Endothelial cell (in vitro differentiated cells): ENCODE data around the gene GNG10. TPM values are rescaled to one million over a fixed set of nuclear protein-coding genes. Genes with fewer than 3 reads are reported as not detected.
"Not testable (repeated sequence)": the region's sequence is repeated elsewhere in the genome, so short reads cannot be mapped to it uniquely, and the experiment has no call there.

Source experiments
- DNase-seq: peaks from one replicate; pipeline ENCODE4 v3.0.0; 2021; ENCODE audit warnings: low spot score
- H3K27ac Mint-ChIP-seq: one replicate; pipeline ENCODE4 v1.8.0; 2021; ENCODE audit warnings: mixed read lengths, inconsistent platforms; ENCODE audit not compliant: unreplicated experiment
- H3K27me3 Mint-ChIP-seq: one replicate; pipeline ENCODE4 v1.8.0; 2021; ENCODE audit warnings: mild to moderate bottlenecking, moderate library complexity, mixed read lengths, inconsistent platforms; ENCODE audit not compliant: unreplicated experiment
- H3K36me3 Mint-ChIP-seq: one replicate; pipeline ENCODE4 v1.8.0; 2021; ENCODE audit warnings: mild to moderate bottlenecking, low read depth, mixed read lengths, inconsistent platforms; ENCODE audit not compliant: unreplicated experiment
- H3K4me1 Mint-ChIP-seq: one replicate; pipeline ENCODE4 v1.8.0; 2021; ENCODE audit warnings: mild to moderate bottlenecking, mixed read lengths, inconsistent platforms; ENCODE audit not compliant: unreplicated experiment
- H3K4me3 Mint-ChIP-seq: one replicate; pipeline ENCODE4 v1.8.0; 2021; ENCODE audit warnings: mild to moderate bottlenecking, mixed read lengths, inconsistent platforms; ENCODE audit not compliant: unreplicated experiment
- H3K9me3 Mint-ChIP-seq: one replicate; pipeline ENCODE4 v1.8.0; 2021; ENCODE audit warnings: mixed read lengths, inconsistent platforms; ENCODE audit not compliant: unreplicated experiment
- total RNA-seq: library from RNA; stranded (reverse); fragmentation: NEBNext Ultra II Directional; extraction: Animal tissue kit (Norgen Biotek cat#: 25700); gene quantifications from one replicate; pipeline ENCODE4 v1.2.1, GENCODE V29; 2021; ENCODE audit not compliant: unreplicated experiment
- TF ChIP-seq, protein P1 (sequence below): fragments of 200-600 bp; sonication (generic); IDR thresholded peaks from one replicate; pipeline ENCODE4 v1.5.0; 2021; ENCODE audit warnings: antibody characterized with exemption; ENCODE audit not compliant: unreplicated experiment

The GNG10 gene
- total RNA-seq, 1 donor from 2014 or later, result 60.4 TPM

DNA sequence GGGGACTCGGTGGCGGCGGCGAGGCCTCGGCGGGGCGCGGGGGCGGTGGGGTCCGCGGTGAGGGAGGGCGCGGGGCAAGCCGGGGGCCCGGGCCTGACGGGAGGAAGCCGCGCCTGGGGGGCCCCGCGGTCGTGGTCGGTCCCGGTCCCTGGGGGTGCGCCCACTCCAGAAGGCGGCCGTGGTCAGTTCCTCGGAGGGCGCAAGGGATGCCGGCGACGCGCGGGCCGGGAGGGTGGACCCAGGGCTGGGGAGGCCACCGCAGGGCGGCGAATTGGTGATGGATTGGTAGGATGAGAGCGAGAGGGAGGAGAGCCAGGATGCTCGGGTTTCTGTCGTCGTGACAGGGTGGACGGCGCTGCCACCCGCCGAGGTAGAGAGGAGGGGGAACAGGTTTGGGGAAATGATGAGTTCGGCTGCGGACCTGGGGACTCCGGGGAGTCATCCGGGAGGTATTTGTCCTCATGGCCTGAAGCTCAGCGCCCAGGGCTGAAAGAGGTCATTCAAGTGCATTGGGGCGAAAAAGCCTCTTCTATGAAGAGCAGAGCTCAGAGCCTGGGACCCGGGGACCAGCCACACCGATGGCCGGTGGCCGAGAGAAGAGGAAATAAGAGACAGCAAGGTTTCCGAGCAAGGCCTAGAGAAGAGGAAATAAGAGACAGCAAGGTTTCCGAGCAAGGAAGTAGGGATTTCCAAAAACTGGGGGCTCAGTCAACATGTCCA is 557 bp downstream of the GNG10 start:
- Mint-ChIP-seq H3K36me3 (peaks cover 5% of the 10 kb centered on the region), H3K4me3 (peak overlapping the region; percentile 99), H3K4me1 (peaks cover 24% of the 10 kb centered on the region), H3K27ac (peak overlapping the region; percentile 91), H3K9me3 (no peaks in the 10 kb centered on the region), H3K27me3 (peaks cover 14% of the 10 kb centered on the region)
- peak; percentile 35 for DNase-seq
- TF ChIP-seq, protein P1, sequence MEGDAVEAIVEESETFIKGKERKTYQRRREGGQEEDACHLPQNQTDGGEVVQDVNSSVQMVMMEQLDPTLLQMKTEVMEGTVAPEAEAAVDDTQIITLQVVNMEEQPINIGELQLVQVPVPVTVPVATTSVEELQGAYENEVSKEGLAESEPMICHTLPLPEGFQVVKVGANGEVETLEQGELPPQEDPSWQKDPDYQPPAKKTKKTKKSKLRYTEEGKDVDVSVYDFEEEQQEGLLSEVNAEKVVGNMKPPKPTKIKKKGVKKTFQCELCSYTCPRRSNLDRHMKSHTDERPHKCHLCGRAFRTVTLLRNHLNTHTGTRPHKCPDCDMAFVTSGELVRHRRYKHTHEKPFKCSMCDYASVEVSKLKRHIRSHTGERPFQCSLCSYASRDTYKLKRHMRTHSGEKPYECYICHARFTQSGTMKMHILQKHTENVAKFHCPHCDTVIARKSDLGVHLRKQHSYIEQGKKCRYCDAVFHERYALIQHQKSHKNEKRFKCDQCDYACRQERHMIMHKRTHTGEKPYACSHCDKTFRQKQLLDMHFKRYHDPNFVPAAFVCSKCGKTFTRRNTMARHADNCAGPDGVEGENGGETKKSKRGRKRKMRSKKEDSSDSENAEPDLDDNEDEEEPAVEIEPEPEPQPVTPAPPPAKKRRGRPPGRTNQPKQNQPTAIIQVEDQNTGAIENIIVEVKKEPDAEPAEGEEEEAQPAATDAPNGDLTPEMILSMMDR, result no peak

DNA sequence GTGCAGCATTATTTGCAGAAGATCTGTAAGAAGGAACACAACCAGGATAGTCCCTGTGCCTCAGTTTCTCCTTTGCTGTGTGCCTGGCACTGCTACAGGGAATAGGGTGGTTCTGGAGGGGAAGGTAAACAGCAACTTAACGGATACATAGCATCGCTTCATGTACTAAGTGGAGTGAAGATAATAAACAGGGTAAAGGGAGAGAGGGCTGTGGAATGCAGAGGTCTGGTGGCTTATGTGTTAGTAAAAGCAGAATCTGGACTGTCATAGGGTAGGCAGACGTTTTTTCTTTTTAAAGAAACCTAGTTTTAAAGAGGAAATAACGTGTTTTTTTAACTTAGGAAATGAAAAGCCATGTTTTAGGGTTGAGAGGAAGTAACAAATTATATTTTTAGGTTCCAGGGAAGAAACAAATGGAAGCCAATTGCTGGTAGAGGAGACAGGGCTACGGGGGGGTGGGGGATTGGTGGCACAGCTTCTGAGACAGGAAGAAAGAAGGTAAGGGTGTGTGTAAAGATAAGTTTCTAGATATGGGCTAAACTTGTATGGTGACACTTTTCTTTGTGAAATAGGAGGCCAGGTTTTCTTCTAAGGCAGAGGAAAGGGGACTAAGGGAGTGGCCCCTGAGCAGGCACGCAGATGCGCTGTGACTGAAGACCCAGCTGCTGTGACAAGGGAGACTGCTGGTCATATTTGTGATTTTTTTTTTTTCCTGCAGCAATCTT is 1.3 kb downstream of the GNG10 start:
- TF ChIP-seq, protein P1, result no peak
- Mint-ChIP-seq H3K36me3 (peaks cover 5% of the 10 kb centered on the region), H3K27me3 (peaks cover 14% of the 10 kb centered on the region), H3K4me3 (peak overlapping the region; percentile 99), H3K9me3 (no peaks in the 10 kb centered on the region), H3K27ac (peak overlapping the region; percentile 91), H3K4me1 (peaks cover 24% of the 10 kb centered on the region)
- DNase-seq, result no peak

DNA sequence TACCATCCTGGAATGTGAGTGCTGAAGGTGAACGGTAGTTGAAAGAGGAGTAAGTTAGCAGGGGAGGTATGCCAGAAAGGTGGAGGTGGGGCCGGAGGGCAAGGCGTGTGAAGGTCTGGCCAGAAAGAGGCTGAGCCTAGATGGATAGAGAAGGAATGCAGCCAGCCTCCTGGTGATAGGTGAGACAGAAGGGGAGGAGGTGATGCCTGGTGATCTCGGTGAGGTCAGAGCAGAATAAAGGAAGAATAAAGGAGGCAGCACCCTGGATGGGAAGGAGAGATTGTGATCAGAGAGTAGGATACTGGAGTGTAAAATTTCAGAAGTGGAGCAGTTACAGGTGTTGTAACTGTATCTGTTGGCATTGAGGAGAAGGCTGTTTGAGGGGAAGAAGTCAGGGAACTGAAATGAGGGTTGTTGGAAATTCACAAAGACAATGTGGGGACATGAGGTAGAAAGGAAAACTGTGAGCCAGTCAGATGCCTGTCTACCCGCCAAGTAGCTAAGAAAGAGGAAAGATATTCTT is 2.0 kb downstream of the GNG10 start:
- Mint-ChIP-seq H3K9me3 (no peaks in the 10 kb centered on the region), H3K4me3 (peak overlapping the region; percentile 99), H3K27ac (no peak overlapping the region), H3K27me3 (peaks cover 14% of the 10 kb centered on the region), H3K4me1 (peaks cover 24% of the 10 kb centered on the region), H3K36me3 (peaks cover 5% of the 10 kb centered on the region)
- TF ChIP-seq, protein P1, result no peak
- DNase-seq, result no peak

DNA sequence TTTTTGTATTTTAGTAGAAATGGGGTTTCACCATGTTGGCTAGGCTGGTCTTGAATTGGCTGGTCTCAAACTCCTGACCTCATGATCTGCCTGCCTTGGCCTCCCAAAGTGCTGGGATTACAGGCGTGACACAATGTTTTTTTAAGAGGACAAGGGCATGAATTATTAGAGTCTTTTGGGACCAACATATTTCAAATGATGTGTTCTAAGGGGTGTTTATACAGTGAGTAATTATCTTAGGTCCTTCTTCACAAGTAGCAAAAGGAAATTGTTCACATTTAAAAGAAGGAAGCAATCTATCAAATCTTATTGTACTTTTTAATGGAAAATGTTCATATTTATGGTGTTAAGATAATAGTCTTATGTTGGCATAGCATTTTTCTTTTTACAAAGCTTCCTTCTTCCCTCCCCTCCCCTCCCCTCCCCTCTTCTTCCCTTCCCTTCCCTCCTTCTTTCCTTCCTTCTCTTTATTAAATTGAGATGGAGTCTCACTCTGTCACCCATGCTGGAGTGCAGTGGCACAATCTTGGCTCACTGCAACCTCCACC is 6.7 kb downstream of the GNG10 start:
- H3K4me1 Mint-ChIP-seq, result peaks cover 11% of the 10 kb centered on the region
- H3K4me3 Mint-ChIP-seq, result no peak overlapping the region
- H3K27me3 Mint-ChIP-seq, result peaks cover 5% of the 10 kb centered on the region
- H3K9me3 Mint-ChIP-seq, result no peaks in the 10 kb centered on the region
- peaks cover 5% of the 10 kb centered on the region for H3K36me3 Mint-ChIP-seq
- no peak for DNase-seq
- TF ChIP-seq, protein P1, result no peak
- no peak overlapping the region for H3K27ac Mint-ChIP-seq

DNA sequence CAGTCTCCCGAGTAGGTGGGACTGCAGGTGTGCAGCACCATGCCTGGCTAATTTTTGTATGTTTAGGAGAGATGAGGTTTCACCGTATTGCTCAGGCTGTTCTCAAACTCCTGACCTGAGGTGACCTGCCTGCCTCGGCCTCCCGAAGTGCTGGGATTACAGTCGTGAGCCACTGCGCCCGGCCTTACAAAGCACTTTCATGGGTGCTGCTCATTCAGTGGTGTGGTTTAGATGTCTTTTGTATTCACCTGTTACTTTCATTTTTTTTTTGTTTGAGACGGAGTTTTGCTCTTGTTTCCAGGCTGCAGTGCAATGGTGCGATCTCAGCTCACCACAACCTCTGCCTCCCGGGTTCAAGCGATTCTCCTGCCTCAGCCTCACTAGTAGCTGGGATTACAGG is 7.2 kb downstream of the GNG10 start:
- not testable (repeated sequence) for DNase-seq, H3K27ac Mint-ChIP-seq, H3K4me3 Mint-ChIP-seq, H3K4me1 Mint-ChIP-seq, H3K9me3 Mint-ChIP-seq, H3K36me3 Mint-ChIP-seq, H3K27me3 Mint-ChIP-seq
